HepG2 (cell line): ENCODE data around the gene MALRD1. TPM values are rescaled to one million over a fixed set of nuclear protein-coding genes. Genes with fewer than 3 reads are reported as not detected.

Experiments
- ATAC-seq: fragments of 200-7000 bp; cut with Tn5 transposase; 3 replicates; pipeline ENCODE4 v1.9.1; 2020; ENCODE audit warnings: mild to moderate bottlenecking, moderate library complexity
- BruUV-seq: library from RNA; stranded (reverse); fragments of 400-500 nt; replicated peaks from 2 replicates; lab custom pipeline; 2021; lab: Mats Ljungman, UMichigan
- CTCF ChIA-PET: fragments of 300-600 bp; formaldehyde crosslinking; extraction: SDS; loops from one replicate; lab custom pipeline; 2021; ENCODE audit warnings: low total read pairs, inconsistent platforms, low intra/inter-chr PET ratio; lab: Yijun Ruan, JAX
- POLR2A ChIA-PET: fragments of 350-600 bp; sonication (Branson Sonifier 250); formaldehyde crosslinking; loops from one replicate; lab custom pipeline; 2020; ENCODE audit warnings: antibody characterized with exemption, inconsistent platforms; lab: Yijun Ruan, JAX
- DNase-seq: peaks from one replicate; pipeline ENCODE4 v3.0.0-alpha.2; 2015; ENCODE audit warnings: low spot score
- FAIRE-seq: peaks from 3 replicates; lab custom pipeline; 2011; peaks lifted over from hg19 to GRCh38; lab: Jason Lieb, UNC
- H2AFZ ChIP-seq: one replicate; pipeline ENCODE4 v1.6.1; 2011; ENCODE audit warnings: low read length, inconsistent platforms
- H3K27ac ChIP-seq: fragments of 300-600 bp; 3 replicates; pipeline ENCODE4 v1.8.0; 2011; ENCODE audit warnings: mixed run types, mild to moderate bottlenecking, mixed read lengths, low read length, inconsistent platforms; ENCODE audit not compliant: insufficient read depth; ENCODE audit errors: extremely low read length
- H3K27me3 ChIP-seq, 2 experiments: fragments of 200-600 bp in 1 of 2; 2 replicates in 1 of 2; 3 replicates in 1 of 2; pipeline versions ENCODE4 v1.6.0 to v1.8.0; 2011; ENCODE audit warnings: low read length in 2 of 2, mild to moderate bottlenecking in 2 of 2, moderate library complexity in 2 of 2, inconsistent platforms in 1 of 2; ENCODE audit not compliant: insufficient read depth in 2 of 2, control insufficient read depth in 1 of 2
- H3K36me3 ChIP-seq, 2 experiments: fragments of 200-600 bp in 1 of 2; replicated peaks in 1 of 2; 2 replicates in 1 of 2; 3 replicates in 1 of 2; pipeline versions ENCODE4 v1.5.1 to v1.8.0; 2011; ENCODE audit warnings: low read length in 2 of 2, inconsistent platforms in 1 of 2; ENCODE audit not compliant: insufficient read depth in 2 of 2, control insufficient read depth in 1 of 2
- H3K4me1 ChIP-seq: 2 replicates; pipeline ENCODE4 v1.5.1; 2012; ENCODE audit warnings: low read length, inconsistent platforms; ENCODE audit not compliant: insufficient read depth
- H3K4me2 ChIP-seq: 2 replicates; pipeline ENCODE4 v1.6.0; 2011; ENCODE audit warnings: low read depth, low read length, inconsistent platforms
- H3K4me3 ChIP-seq, 3 experiments: fragments of 200-600 bp in 1 of 3; sonication (generic), shearing (Covaris generic) in 1 of 3; replicated peaks in 1 of 3; 2 replicates each; pipeline ENCODE4 v1.5.1; 2011 to 2016; ENCODE audit warnings: low read length in 3 of 3, inconsistent platforms in 2 of 3, low read depth in 2 of 3, mild to moderate bottlenecking in 2 of 3, control low read depth in 1 of 3, mixed read lengths in 1 of 3; ENCODE audit not compliant: insufficient read depth in 1 of 3
- H3K79me2 ChIP-seq: one replicate; pipeline ENCODE4 v1.6.1; 2011; ENCODE audit warnings: low read length, inconsistent platforms; ENCODE audit not compliant: insufficient read depth
- H3K9ac ChIP-seq: 2 replicates; pipeline ENCODE4 v1.6.0; 2011; ENCODE audit warnings: mild to moderate bottlenecking, low read depth, low read length, inconsistent platforms; ENCODE audit not compliant: insufficient read depth
- H3K9me3 ChIP-seq: 2 replicates; pipeline ENCODE4 v1.5.1; 2012; ENCODE audit warnings: mild to moderate bottlenecking, low read length
- H4K20me1 ChIP-seq: 2 replicates; pipeline ENCODE4 v1.6.0; 2011; ENCODE audit warnings: inconsistent platforms, mild to moderate bottlenecking, low read length, moderate library complexity; ENCODE audit not compliant: insufficient read depth
- FOXC1 ChIP-seq: sonication (generic); formaldehyde crosslinking; IDR thresholded peaks from 2 replicates; pipeline ENCODE4 v1.8.0; 2022; ENCODE audit warnings: mild to moderate bottlenecking, missing genetic modification reagents, borderline replicate concordance
- MAFG ChIP-seq: sonication (generic); formaldehyde crosslinking; IDR thresholded peaks from 2 replicates; pipeline ENCODE4 v1.5.1; 2020; ENCODE audit warnings: mild to moderate bottlenecking, missing genetic modification reagents
- MTA1 ChIP-seq: sonication (generic); formaldehyde crosslinking; IDR thresholded peaks from 2 replicates; pipeline ENCODE4 v1.4.0; 2020; ENCODE audit warnings: missing genetic modification reagents, mild to moderate bottlenecking, borderline replicate concordance
- TSC22D2 ChIP-seq: sonication (generic); formaldehyde crosslinking; IDR thresholded peaks from 2 replicates; pipeline ENCODE4 v1.5.1; 2020; ENCODE audit warnings: missing genetic modification reagents, mild to moderate bottlenecking, borderline replicate concordance
- ZNF234 ChIP-seq: sonication (generic); formaldehyde crosslinking; conservative IDR thresholded peaks from 2 replicates; pipeline ENCODE4 v1.5.1; 2020; ENCODE audit warnings: mild to moderate bottlenecking, missing genetic modification reagents
- ZNF44 ChIP-seq: sonication (generic); formaldehyde crosslinking; IDR thresholded peaks from 2 replicates; pipeline ENCODE4 v1.5.1; 2020; ENCODE audit warnings: mild to moderate bottlenecking, missing genetic modification reagents
- ZNF652 ChIP-seq: IDR thresholded peaks from 2 replicates; pipeline ENCODE4 v1.6.1; 2016; ENCODE audit warnings: low read depth, borderline replicate concordance
- WGBS: methylation state at CpG from one replicate; pipeline ENCODE4 v1.1.6; 2017; ENCODE audit warnings: low lambda C conversion rate; 5-methylcytosine and 5-hydroxymethylcytosine counted together
- in situ Hi-C: cut with HindIII; loops from 2 replicates; pipeline ENCODE4 v1.10.0; 2017; ENCODE audit warnings: low pct_unique_long_range_greater_than_20kb; ENCODE audit not compliant: extremely low pct_ligation_motif_present
- intact Hi-C: fragments of 100-400 bp; cut with micrococcal nuclease; formaldehyde crosslinking; loops from one replicate; pipeline ENCODE4 v1.10.0; 2022; ENCODE audit not compliant: unreplicated experiment
- polyA plus RNA-seq, 8 experiments: library from polyadenylated mRNA; depleted of rRNA in 3 of 8; stranded (reverse) in 7 of 8; unstranded in 1 of 8; fragments of >200 nt; fragmentation: Illumina TruSeq in 4 of 8; extraction: Trizol in 4 of 8; gene quantifications; 2 replicates each; pipeline versions ENCODE4 v1.2.1 to v1.2.3, GENCODE V29; 2011 to 2016; ENCODE audit warnings: low read depth in 4 of 8, missing spikeins in 1 of 8, mixed read lengths in 1 of 8; ENCODE audit not compliant: insufficient read depth in 1 of 8
- total RNA-seq, 5 experiments: library from RNA; depleted of rRNA; stranded (reverse); fragments of >200 nt; fragmentation: Illumina TruSeq; extraction: Trizol; gene quantifications; 2 replicates each; pipeline ENCODE4 v1.2.3, GENCODE V29; 2016; ENCODE audit warnings: low read depth in 1 of 5
- TF ChIP-seq, protein P1 (sequence below): sonication (generic); formaldehyde crosslinking; IDR thresholded peaks from 2 replicates; pipeline ENCODE4 v1.4.0; 2020; ENCODE audit warnings: missing genetic modification reagents, borderline replicate concordance
- TF ChIP-seq, protein P2 (sequence below): IDR thresholded peaks from 2 replicates; pipeline ENCODE4 v1.6.1; 2016; ENCODE audit warnings: low read depth, borderline replicate concordance
- TF ChIP-seq, protein P3 (sequence below): sonication (generic); formaldehyde crosslinking; IDR thresholded peaks from 2 replicates; pipeline ENCODE4 v1.9.0; 2021; ENCODE audit warnings: missing genetic modification reagents, mild to moderate bottlenecking, borderline replicate concordance
- TF ChIP-seq, protein P4 (sequence below): sonication (generic); formaldehyde crosslinking; conservative IDR thresholded peaks from 2 replicates; pipeline ENCODE4 v1.4.0; 2020; ENCODE audit warnings: missing genetic modification reagents

The MALRD1 gene
- total and polyA plus RNA-seq, 2 of the 13 experiments (the other 11 are each of a cell fraction or from before 2014, with no cell fraction given) = 5.7 to 15.4 TPM

DNA sequence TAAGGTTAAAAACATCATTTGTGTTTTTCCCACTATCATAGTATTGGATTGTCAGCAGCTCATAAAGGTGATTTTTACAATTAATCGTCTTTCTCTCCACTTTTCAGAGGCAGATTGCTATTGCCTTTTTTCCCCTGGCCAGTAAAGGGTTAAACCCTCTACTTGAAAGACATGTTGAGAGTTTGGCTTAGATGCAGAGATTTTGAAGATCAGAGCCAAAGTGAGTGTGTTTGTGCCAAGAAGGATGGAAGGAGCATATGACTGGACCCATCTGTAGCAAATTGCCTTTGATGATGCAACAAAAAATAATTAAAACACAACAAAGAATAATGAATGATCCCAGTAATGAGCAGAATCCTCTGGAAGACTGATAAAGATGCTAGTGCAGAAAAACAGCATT is 373.1 kb downstream of the MALRD1 start:
- TF ChIP-seq MTA1 (CRISPR knock-in tag) (no peak), ZNF652 (peak; percentile 61; the same call in 1 of the 2 replicates)
- BruUV-seq = no TSS peak
- no peak overlapping the region for H2AFZ ChIP-seq
- POLR2A ChIA-PET = no interaction called here
- no peak overlapping the region for H3K4me2 ChIP-seq
- no peaks in the 10 kb centered on the region for H3K27me3 ChIP-seq
- CTCF ChIA-PET = no interaction called here
- H3K4me3 ChIP-seq = no peak overlapping the region
- no peaks in the 10 kb centered on the region; a peak in 1 of 5 replicates for H3K36me3 ChIP-seq
- no peaks in the 10 kb centered on the region for H3K9me3 ChIP-seq
- DNase-seq = no peak
- no peak for FAIRE-seq
- no peak overlapping the region for H3K9ac ChIP-seq
- WGBS = 44% methylated on average over 1 of the region's 1 CpG
- no peaks in the 10 kb centered on the region for H3K4me1 ChIP-seq
- H3K79me2 ChIP-seq = no peaks in the 10 kb centered on the region
- in situ Hi-C loops (no loop called here), intact Hi-C loops (no loop called here)
- ATAC-seq = no peak
- no peaks in the 10 kb centered on the region for H4K20me1 ChIP-seq
- H3K27ac ChIP-seq = no peak overlapping the region

DNA sequence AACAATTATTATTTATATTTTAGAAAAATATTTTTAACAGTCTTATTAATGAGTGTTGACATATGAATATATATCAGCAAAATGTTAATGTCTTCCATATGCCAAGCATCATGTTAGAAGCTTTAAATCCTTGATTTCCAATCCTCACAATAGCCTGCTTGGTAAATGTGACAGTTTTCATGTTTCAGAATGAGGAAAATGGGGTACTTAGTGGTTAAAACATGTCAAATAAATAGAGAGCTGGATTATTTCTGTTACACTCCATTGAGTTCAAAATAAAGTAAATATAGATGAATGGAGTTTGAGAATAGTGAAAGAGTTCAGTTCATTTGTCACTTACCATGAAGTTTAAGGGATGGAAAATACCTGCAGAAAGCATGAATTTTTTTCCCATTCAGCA is 377.4 kb downstream of the MALRD1 start:
- in situ Hi-C loops = no loop called here
- FAIRE-seq = no peak
- no peak overlapping the region for H3K9ac ChIP-seq
- POLR2A ChIA-PET = no interaction called here
- H3K27me3 ChIP-seq = no peaks in the 10 kb centered on the region
- H3K4me3 ChIP-seq = no peak overlapping the region
- no peak for DNase-seq
- TF ChIP-seq, protein P1, sequence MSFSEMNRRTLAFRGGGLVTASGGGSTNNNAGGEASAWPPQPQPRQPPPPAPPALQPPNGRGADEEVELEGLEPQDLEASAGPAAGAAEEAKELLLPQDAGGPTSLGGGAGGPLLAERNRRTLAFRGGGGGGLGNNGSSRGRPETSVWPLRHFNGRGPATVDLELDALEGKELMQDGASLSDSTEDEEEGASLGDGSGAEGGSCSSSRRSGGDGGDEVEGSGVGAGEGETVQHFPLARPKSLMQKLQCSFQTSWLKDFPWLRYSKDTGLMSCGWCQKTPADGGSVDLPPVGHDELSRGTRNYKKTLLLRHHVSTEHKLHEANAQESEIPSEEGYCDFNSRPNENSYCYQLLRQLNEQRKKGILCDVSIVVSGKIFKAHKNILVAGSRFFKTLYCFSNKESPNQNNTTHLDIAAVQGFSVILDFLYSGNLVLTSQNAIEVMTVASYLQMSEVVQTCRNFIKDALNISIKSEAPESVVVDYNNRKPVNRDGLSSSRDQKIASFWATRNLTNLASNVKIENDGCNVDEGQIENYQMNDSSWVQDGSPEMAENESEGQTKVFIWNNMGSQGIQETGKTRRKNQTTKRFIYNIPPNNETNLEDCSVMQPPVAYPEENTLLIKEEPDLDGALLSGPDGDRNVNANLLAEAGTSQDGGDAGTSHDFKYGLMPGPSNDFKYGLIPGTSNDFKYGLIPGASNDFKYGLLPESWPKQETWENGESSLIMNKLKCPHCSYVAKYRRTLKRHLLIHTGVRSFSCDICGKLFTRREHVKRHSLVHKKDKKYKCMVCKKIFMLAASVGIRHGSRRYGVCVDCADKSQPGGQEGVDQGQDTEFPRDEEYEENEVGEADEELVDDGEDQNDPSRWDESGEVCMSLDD (CRISPR knock-in tag) = no peak
- TF ChIP-seq, protein P2, sequence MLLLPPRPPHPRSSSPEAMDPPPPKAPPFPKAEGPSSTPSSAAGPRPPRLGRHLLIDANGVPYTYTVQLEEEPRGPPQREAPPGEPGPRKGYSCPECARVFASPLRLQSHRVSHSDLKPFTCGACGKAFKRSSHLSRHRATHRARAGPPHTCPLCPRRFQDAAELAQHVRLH (CRISPR knock-in tag) = no peak
- TF ChIP-seq FOXC1 (CRISPR knock-in tag) (no peak), MAFG (CRISPR knock-in tag) (no peak), ZNF234 (no peak), ZNF44 (no peak), TSC22D2 (CRISPR knock-in tag) (no peak)
- TF ChIP-seq, protein P3, sequence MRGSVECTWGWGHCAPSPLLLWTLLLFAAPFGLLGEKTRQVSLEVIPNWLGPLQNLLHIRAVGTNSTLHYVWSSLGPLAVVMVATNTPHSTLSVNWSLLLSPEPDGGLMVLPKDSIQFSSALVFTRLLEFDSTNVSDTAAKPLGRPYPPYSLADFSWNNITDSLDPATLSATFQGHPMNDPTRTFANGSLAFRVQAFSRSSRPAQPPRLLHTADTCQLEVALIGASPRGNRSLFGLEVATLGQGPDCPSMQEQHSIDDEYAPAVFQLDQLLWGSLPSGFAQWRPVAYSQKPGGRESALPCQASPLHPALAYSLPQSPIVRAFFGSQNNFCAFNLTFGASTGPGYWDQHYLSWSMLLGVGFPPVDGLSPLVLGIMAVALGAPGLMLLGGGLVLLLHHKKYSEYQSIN = no peak
- TF ChIP-seq, protein P4, sequence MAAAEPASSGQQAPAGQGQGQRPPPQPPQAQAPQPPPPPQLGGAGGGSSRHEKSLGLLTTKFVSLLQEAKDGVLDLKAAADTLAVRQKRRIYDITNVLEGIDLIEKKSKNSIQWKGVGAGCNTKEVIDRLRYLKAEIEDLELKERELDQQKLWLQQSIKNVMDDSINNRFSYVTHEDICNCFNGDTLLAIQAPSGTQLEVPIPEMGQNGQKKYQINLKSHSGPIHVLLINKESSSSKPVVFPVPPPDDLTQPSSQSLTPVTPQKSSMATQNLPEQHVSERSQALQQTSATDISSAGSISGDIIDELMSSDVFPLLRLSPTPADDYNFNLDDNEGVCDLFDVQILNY = no peak
- TF ChIP-seq, all 625 proteins: peak for 0
- no peak overlapping the region for H3K27ac ChIP-seq
- intact Hi-C loops = no loop called here
- H3K4me2 ChIP-seq = no peak overlapping the region
- no peaks in the 10 kb centered on the region for H3K79me2 ChIP-seq
- H3K36me3 ChIP-seq = no peaks in the 10 kb centered on the region
- no peaks in the 10 kb centered on the region for H4K20me1 ChIP-seq
- no TSS peak for BruUV-seq
- H3K4me1 ChIP-seq = no peaks in the 10 kb centered on the region
- no peak for ATAC-seq
- H3K9me3 ChIP-seq = no peaks in the 10 kb centered on the region
- CTCF ChIA-PET = no interaction called here
- H2AFZ ChIP-seq = no peak overlapping the region
